ENCODE data around the gene CNTNAP2.

GRCh38 chr7:147089051-147089461 is 972.5 kb downstream of the CNTNAP2 start:
- TF ChIP-seq, protein P1, sequence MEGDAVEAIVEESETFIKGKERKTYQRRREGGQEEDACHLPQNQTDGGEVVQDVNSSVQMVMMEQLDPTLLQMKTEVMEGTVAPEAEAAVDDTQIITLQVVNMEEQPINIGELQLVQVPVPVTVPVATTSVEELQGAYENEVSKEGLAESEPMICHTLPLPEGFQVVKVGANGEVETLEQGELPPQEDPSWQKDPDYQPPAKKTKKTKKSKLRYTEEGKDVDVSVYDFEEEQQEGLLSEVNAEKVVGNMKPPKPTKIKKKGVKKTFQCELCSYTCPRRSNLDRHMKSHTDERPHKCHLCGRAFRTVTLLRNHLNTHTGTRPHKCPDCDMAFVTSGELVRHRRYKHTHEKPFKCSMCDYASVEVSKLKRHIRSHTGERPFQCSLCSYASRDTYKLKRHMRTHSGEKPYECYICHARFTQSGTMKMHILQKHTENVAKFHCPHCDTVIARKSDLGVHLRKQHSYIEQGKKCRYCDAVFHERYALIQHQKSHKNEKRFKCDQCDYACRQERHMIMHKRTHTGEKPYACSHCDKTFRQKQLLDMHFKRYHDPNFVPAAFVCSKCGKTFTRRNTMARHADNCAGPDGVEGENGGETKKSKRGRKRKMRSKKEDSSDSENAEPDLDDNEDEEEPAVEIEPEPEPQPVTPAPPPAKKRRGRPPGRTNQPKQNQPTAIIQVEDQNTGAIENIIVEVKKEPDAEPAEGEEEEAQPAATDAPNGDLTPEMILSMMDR (conservative IDR thresholded peaks at IDR 0.05; ENCODE audit: low read length), result no peak
- TF ChIP-seq EZH2phosphoT487 (IDR thresholded peaks at IDR 0.05; ENCODE audit: borderline replicate concordance, low read depth, low read length), result no peak
